ENCODE data around the gene KAT6B. TPM values are rescaled to one million over a fixed set of nuclear protein-coding genes. Genes with fewer than 3 reads are reported as not detected.
A peak's percentile ranks its signal among the peaks of the same experiment; 100 is the strongest.

The KAT6B gene
- polyA plus RNA-seq, 3 donors from 2014 or later = 9.9 to 55.7 (median 20.2) TPM

DNA sequence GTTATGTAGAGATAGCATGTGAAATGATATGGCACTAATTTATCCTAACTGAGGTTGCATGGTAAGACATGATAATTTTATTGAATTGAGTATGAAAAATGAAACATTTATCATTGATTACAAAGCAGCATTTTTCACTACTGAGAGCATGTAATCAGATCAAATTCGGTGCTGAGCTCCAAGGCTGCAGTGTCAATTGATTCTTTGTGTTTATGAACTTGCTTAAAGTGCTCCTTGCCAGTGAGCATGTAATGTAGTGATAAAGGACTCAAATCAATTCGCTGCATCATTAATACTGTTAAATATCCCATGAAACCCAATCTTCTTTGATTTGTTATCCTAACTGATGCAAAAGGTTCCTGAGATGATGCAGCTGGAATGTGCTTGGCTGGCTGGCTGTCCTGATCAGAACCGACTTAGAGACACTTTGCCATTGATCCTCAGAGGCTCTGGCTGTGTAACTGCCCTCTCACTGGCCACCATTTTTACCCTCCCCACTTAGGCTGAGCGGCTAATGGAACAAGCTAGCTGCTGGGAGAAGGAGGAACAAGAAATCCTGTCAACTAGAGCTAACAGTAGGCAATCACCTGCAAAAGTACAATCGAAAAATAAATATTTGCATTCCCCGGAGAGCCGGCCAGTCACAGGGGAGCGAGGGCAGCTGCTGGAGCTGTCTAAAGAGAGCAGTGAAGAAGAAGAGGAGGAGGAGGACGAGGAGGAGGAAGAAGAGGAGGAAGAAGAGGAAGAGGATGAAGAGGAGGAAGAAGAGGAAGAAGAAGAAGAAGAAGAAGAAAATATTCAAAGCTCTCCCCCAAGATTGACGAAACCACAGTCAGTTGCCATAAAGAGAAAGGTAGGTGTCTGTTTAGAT is 195.2 kb downstream of the KAT6B start:
- H3K4me1 Mint-ChIP-seq = peaks cover 39 to 45% of the 10 kb centered on the region in 2 donors
- H3K27ac Mint-ChIP-seq = peak overlapping the region; percentile 12 to 73 (median 48)
- peak overlapping the region in 2 of 5 donors; percentile 2 to 31 for H3K4me3 Mint-ChIP-seq
- no peaks in the 10 kb centered on the region for H3K9me3 Mint-ChIP-seq
- H3K36me3 Mint-ChIP-seq = peaks cover 29 to 42% (median 30%) of the 10 kb centered on the region in 3 donors
- DNase-seq = no peak
- peaks cover 0 to 3% (median 3%) of the 10 kb centered on the region in 3 donors for H3K27me3 Mint-ChIP-seq (ENCODE audit: low read depth in 3 of 3)

DNA sequence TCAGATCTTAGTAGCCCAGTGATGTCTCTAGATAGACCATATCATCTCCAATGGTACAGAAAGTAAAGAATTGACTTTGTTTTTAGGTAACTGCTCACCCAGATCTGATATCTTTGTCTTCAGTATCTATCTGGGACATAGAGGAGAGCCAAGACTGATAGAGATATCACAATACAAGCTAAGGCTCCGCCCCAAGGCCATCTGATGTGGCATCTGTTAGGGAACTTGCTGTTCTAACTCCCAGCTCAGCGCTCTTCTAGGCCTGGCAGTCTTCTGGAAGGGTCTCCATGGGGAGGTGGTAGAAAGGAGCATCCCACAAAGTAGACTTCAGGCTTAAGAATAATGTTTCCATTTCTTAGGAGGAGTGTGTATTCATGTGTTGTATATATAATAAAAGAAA is 196.7 kb downstream of the KAT6B start:
- peaks cover 0 to 3% (median 3%) of the 10 kb centered on the region in 3 donors for H3K27me3 Mint-ChIP-seq (ENCODE audit: low read depth in 3 of 3)
- no peak for DNase-seq
- H3K27ac Mint-ChIP-seq = no peak overlapping the region
- H3K4me1 Mint-ChIP-seq = peaks cover 28 to 35% of the 10 kb centered on the region in 2 donors
- H3K9me3 Mint-ChIP-seq = no peaks in the 10 kb centered on the region
- no peak overlapping the region for H3K4me3 Mint-ChIP-seq
- peaks cover 31 to 48% (median 34%) of the 10 kb centered on the region in 3 donors for H3K36me3 Mint-ChIP-seq

DNA sequence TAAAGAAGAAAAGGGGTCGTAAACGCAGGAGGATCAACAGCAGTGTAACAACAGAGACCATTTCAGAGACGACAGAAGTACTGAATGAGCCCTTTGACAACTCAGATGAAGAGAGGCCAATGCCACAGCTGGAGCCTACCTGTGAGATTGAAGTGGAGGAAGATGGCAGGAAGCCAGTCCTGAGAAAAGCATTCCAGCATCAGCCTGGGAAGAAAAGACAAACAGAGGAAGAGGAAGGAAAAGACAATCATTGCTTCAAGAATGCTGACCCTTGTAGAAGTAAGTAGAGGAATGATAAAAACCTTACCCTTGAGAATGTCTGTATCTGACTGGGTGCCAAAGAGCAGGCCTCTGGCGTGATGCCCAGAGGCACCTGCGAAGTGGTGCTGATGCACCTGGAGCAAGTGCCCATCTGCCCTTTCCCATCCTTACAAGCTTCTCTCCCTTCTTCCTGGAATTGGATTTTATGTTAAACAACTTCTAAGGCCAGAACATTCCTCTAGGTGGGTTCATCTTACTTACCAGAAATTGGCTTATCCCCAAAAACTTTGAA is 198.6 kb downstream of the KAT6B start:
- H3K36me3 Mint-ChIP-seq = peaks cover 45 to 62% (median 48%) of the 10 kb centered on the region in 3 donors
- H3K4me1 Mint-ChIP-seq = peaks cover 12 to 22% of the 10 kb centered on the region in 2 donors
- peak overlapping the region in 4 of 6 donors; percentile 5 to 46 (median 22) for H3K27ac Mint-ChIP-seq
- DNase-seq = no peak
- H3K4me3 Mint-ChIP-seq = no peak overlapping the region
- H3K9me3 Mint-ChIP-seq = no peaks in the 10 kb centered on the region
- peaks cover 0 to 10% (median 0%) of the 10 kb centered on the region in 3 donors for H3K27me3 Mint-ChIP-seq (ENCODE audit: low read depth in 3 of 3)

DNA sequence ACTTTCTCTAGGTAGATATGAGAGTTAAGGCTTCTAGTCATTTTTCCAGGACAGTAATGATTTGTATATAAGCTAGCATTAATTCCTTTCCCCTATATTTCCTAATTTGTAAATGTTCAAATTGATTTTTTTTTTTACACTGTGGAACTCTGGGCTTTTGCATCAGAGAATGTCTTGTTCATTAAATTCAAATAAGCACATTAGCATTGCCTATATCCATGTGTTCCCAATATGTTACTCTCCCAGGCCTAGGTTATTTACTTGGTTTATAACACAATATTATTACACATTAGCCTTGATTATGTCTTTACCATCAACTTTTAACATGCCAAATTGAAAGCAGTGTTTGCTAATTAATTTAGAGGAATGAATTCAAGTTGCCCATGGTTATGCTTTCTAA is 201.6 kb downstream of the KAT6B start:
- no peak overlapping the region for H3K4me3 Mint-ChIP-seq
- H3K9me3 Mint-ChIP-seq = peaks cover 0 to 2% (median 0%) of the 10 kb centered on the region in 6 donors
- peaks cover 32 to 64% (median 40%) of the 10 kb centered on the region in 3 donors for H3K36me3 Mint-ChIP-seq
- peaks cover 6 to 7% of the 10 kb centered on the region in 2 donors for H3K4me1 Mint-ChIP-seq
- peak overlapping the region in 3 of 6 donors; percentile 17 to 41 (median 19) for H3K27ac Mint-ChIP-seq
- peaks cover 0 to 11% (median 0%) of the 10 kb centered on the region in 3 donors for H3K27me3 Mint-ChIP-seq (ENCODE audit: low read depth in 3 of 3)
- no peak for DNase-seq

DNA sequence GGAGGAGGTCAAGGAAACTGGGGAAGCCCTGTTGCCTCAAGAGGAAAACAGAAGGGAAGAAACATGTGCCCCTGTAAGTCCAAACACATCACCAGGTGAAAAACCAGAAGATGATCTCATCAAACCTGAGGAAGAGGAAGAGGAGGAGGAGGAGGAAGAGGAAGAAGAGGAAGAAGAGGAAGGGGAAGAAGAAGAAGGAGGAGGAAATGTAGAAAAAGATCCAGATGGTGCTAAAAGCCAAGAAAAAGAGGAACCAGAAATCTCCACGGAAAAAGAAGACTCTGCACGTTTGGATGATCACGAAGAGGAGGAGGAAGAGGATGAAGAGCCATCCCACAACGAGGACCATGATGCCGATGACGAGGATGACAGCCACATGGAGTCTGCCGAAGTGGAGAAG is 202.3 kb downstream of the KAT6B start:
- Mint-ChIP-seq H3K9me3 (peaks cover 0 to 2% (median 0%) of the 10 kb centered on the region in 6 donors), H3K36me3 (peaks cover 32 to 59% (median 40%) of the 10 kb centered on the region in 3 donors), H3K27me3 (ENCODE audit: low read depth in 3 of 3) (peaks cover 0 to 11% (median 0%) of the 10 kb centered on the region in 3 donors)

DNA sequence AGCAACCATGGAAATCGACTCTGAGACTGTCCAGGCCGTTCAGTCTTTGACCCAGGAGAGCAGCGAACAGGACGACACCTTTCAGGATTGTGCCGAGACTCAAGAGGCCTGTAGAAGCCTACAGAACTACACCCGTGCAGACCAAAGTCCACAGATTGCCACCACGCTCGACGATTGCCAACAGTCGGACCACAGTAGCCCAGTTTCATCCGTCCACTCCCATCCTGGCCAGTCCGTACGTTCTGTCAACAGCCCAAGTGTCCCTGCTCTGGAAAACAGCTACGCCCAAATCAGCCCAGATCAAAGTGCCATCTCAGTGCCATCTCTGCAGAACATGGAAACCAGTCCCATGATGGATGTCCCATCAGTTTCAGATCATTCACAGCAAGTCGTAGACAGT is 203.0 kb downstream of the KAT6B start:
- Mint-ChIP-seq H3K36me3 (peaks cover 32 to 58% (median 40%) of the 10 kb centered on the region in 3 donors), H3K4me1 (peaks cover 6 to 14% of the 10 kb centered on the region in 2 donors), H3K9me3 (peaks cover 0 to 2% (median 0%) of the 10 kb centered on the region in 6 donors), H3K27ac (no peak overlapping the region), H3K27me3 (ENCODE audit: low read depth in 3 of 3) (peaks cover 0 to 11% (median 0%) of the 10 kb centered on the region in 3 donors), H3K4me3 (no peak overlapping the region)
- no peak for DNase-seq

More for the DNA sequence above, 202.3 kb downstream of the KAT6B start:
- Mint-ChIP-seq H3K4me3 (no peak overlapping the region), H3K4me1 (peaks cover 6 to 8% of the 10 kb centered on the region in 2 donors), H3K27ac (peak overlapping the region in 5 of 6 donors; percentile 9 to 63 (median 21))
- DNase-seq = no peak

DNA sequence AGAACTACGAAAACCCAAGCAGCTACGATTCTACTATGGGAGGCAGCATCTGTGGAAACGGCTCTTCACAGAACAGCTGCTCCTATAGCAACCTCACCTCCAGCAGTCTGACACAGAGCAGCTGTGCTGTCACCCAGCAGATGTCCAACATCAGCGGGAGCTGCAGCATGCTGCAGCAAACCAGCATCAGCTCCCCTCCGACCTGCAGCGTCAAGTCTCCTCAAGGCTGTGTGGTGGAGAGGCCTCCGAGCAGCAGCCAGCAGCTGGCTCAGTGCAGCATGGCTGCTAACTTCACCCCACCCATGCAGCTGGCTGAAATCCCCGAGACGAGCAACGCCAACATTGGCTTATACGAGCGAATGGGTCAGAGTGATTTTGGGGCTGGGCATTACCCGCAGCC is 203.5 kb downstream of the KAT6B start:
- H3K4me3 Mint-ChIP-seq = no peak overlapping the region
- peaks cover 29 to 54% (median 36%) of the 10 kb centered on the region in 3 donors for H3K36me3 Mint-ChIP-seq
- no peak overlapping the region for H3K27ac Mint-ChIP-seq
- DNase-seq = no peak
- peaks cover 0 to 2% (median 0%) of the 10 kb centered on the region in 6 donors for H3K9me3 Mint-ChIP-seq
- peaks cover 0 to 14% (median 0%) of the 10 kb centered on the region in 3 donors for H3K27me3 Mint-ChIP-seq (ENCODE audit: low read depth in 3 of 3)
- H3K4me1 Mint-ChIP-seq = peaks cover 6 to 18% of the 10 kb centered on the region in 2 donors

DNA sequence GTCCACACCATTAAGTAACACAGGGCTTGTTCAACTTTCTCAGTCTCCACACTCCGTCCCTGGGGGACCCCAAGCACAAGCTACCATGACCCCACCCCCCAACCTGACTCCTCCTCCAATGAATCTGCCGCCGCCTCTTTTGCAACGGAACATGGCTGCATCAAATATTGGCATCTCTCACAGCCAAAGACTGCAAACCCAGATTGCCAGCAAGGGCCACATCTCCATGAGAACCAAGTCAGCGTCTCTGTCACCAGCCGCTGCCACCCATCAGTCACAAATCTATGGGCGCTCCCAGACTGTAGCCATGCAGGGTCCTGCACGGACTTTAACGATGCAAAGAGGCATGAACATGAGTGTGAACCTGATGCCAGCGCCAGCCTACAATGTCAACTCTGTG is 204.0 kb downstream of the KAT6B start:
- Mint-ChIP-seq H3K27me3 (ENCODE audit: low read depth in 3 of 3) (peaks cover 0 to 14% (median 0%) of the 10 kb centered on the region in 3 donors), H3K9me3 (peaks cover 0 to 2% (median 0%) of the 10 kb centered on the region in 6 donors), H3K27ac (peak overlapping the region in 1 of 6 donors; percentile 25), H3K4me3 (no peak overlapping the region), H3K4me1 (peaks cover 9 to 23% of the 10 kb centered on the region in 2 donors), H3K36me3 (peaks cover 24 to 49% (median 31%) of the 10 kb centered on the region in 3 donors)
- no peak for DNase-seq

DNA sequence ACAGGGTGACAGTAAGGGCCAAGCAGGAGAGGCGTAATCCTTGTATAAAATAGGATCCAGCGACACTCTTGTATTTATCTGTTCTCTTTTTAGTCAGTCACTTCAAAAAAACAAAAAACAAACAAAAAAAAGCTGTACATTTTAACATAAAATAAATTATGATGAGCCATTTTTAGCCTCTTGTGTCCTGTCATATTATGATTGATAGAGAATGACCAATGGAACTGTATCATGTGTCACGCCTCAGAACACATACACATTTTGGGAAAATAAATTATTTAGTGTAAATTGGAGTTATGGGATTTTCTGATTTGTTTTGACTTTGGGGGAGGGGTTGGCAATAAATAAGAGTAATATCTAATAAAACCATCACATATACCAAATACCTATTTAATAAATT is 205.7 kb downstream of the KAT6B start:
- Mint-ChIP-seq H3K4me1 (peaks cover 7 to 23% of the 10 kb centered on the region in 2 donors), H3K27me3 (ENCODE audit: low read depth in 3 of 3) (peaks cover 0 to 14% (median 3%) of the 10 kb centered on the region in 3 donors), H3K27ac (no peak overlapping the region), H3K4me3 (no peak overlapping the region), H3K36me3 (peaks cover 19 to 40% (median 25%) of the 10 kb centered on the region in 3 donors), H3K9me3 (peaks cover 0 to 2% (median 0%) of the 10 kb centered on the region in 6 donors)
- no peak for DNase-seq

DNA sequence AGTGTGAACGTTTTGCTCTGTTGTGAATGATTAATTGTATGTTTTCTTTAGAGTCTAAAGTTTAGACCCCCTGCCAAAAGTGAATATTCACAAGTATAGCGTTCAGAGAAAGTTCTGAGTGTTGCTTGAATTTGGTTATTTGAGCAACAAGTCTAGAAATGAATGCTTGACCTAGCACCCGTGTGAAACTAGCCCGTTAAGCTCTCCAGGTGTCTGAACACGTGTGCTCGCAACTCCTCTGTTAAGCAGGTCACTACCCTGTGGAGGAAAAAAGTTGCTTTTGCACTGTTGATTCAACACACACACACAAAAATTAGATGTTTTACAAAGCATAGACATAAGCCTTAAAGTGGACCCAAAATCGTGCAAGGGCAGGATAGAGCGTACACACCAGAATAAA is 206.4 kb downstream of the KAT6B start:
- Mint-ChIP-seq H3K27ac (no peak overlapping the region), H3K36me3 (peaks cover 16 to 39% (median 23%) of the 10 kb centered on the region in 3 donors), H3K4me1 (peaks cover 6 to 23% of the 10 kb centered on the region in 2 donors)

DNA sequence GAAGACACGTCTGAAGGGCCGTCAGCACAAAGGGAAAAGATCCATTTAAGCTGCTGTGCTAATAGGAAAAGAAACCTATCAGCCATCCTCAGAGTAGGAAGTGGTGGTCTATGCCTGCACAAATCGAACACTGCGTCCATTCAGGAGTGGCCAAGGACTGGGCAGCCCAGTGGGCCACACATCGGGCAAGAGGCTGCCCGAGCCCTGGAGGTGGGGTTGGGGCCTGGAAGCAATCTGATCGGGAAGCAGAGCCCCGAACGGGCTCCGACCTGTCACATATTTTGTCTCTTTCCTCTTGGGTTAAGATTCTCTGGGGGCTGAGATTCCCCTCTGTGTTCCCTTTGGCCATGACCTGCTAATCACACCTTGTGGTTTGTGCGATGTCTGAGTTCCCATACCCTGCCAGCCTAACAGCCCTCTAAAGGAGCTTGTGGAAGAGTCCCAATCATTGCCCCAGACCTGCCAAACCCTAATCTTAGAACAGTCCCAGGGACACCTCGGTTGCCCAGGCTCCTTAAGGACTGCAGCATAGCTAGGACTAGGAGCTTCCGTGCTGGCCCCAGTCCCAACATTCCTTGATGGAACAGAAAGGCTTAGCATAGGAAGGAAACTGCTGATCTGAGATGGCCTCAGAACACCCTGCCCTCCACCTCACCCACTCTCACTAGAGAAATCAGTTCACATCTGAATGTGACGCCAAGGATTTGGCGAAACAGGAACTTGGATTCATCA is 207.2 kb downstream of the KAT6B start:
- Mint-ChIP-seq H3K36me3 (peaks cover 11 to 32% (median 18%) of the 10 kb centered on the region in 3 donors), H3K27me3 (ENCODE audit: low read depth in 3 of 3) (peaks cover 0 to 15% (median 3%) of the 10 kb centered on the region in 3 donors), H3K4me3 (no peak overlapping the region), H3K27ac (peak overlapping the region in 3 of 6 donors; percentile 14 to 58 (median 47)), H3K4me1 (peaks cover 3 to 18% of the 10 kb centered on the region in 2 donors), H3K9me3 (peaks cover 0 to 2% (median 0%) of the 10 kb centered on the region in 6 donors)
- DNase-seq = no peak

More for the DNA sequence above, 206.4 kb downstream of the KAT6B start:
- Mint-ChIP-seq H3K4me3 (no peak overlapping the region), H3K27me3 (ENCODE audit: low read depth in 3 of 3) (peaks cover 0 to 15% (median 3%) of the 10 kb centered on the region in 3 donors), H3K9me3 (peaks cover 0 to 2% (median 0%) of the 10 kb centered on the region in 6 donors)
- no peak for DNase-seq

DNA sequence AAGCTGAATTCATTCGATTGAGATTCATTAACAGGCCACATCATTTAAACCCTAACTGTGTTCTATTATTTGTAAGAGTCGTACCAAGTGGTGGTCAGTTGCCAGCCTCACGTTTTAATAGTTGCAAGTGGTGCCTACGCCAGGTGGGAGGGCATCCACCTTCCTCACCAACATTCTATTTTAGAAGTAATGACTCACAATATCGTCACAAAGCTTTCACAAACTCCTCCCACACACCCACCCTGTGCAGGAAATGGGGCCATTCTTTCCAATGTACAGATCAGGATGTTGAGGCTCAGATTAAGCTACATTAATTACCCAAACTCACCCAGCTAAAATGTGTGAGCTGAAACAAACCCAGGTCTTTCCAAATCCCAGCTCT is 207.7 kb downstream of the KAT6B start:
- Mint-ChIP-seq H3K9me3 (peaks cover 0 to 2% (median 0%) of the 10 kb centered on the region in 6 donors), H3K27ac (peak overlapping the region in 1 of 6 donors; percentile 14), H3K27me3 (ENCODE audit: low read depth in 3 of 3) (peaks cover 0 to 10% (median 3%) of the 10 kb centered on the region in 3 donors), H3K4me1 (peaks cover 3 to 17% of the 10 kb centered on the region in 2 donors), H3K4me3 (no peak overlapping the region), H3K36me3 (peaks cover 8 to 26% (median 13%) of the 10 kb centered on the region in 3 donors)
- DNase-seq = no peak

DNA sequence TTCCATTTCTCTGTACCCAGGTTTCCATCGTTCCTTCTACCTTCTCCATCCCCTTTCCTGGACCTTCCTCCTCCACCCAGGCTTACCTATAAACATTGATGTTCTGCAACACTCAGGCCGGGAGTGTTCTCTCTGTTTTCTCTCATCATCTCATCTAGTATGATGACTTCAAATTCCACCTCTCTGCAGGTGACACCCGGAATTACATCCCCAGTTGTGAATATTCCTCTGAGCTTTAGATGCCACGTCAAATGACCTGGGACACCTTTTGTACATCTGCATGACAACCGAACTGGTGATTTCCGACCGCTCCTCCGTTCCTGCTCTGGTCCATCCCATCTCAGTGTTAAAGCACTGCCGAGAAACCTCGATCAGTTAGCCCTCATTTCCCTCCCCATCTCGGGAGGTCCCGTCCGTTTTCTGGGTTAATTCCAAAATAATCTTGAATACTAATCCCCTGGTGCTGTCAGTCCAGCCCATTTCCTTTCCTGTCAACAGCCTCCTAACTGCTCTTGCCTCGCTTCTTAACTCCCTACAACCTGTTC is 208.4 kb downstream of the KAT6B start:
- peaks cover 0 to 5% (median 3%) of the 10 kb centered on the region in 3 donors for H3K27me3 Mint-ChIP-seq (ENCODE audit: low read depth in 3 of 3)
- H3K4me1 Mint-ChIP-seq = peaks cover 3 to 17% of the 10 kb centered on the region in 2 donors
- DNase-seq = no peak
- no peak overlapping the region for H3K4me3 Mint-ChIP-seq
- peaks cover 0 to 2% (median 0%) of the 10 kb centered on the region in 6 donors for H3K9me3 Mint-ChIP-seq
- H3K36me3 Mint-ChIP-seq = peaks cover 4 to 20% (median 8%) of the 10 kb centered on the region in 3 donors
- peak overlapping the region in 3 of 6 donors; percentile 10 to 51 (median 35) for H3K27ac Mint-ChIP-seq

Measured in immature natural killer cell (primary cell).